Upper lobe of left lung (tissue), 6 donors: ENCODE data around the gene BRIP1. TPM values are rescaled to one million over a fixed set of nuclear protein-coding genes. Genes with fewer than 3 reads are reported as not detected.

Source experiments
- ATAC-seq, 2 donors: fragments of 200-7000 bp; cut with Tn5 transposase; one replicate each; pipeline ENCODE4 v1.9.1; 2022; ENCODE audit warnings: mild to moderate bottlenecking in 2 of 2, moderate library complexity in 2 of 2; ENCODE audit not compliant: low FRiP score in 2 of 2
- DNase-seq, 2 donors: peaks; one replicate each; pipeline ENCODE4 v3.0.0-alpha.2; 2019 to 2020
- H3K27ac ChIP-seq, 4 donors: fragments of 200-600 bp; sonication (generic); one replicate each; pipeline ENCODE4 v1.5.1; 2016 to 2019
- H3K27me3 ChIP-seq, 4 donors: fragments of 200-600 bp; sonication (generic); one replicate each; pipeline ENCODE4 v1.5.1; 2017 to 2019
- H3K36me3 ChIP-seq, 4 donors: fragments of 200-600 bp; sonication (generic); one replicate each; pipeline ENCODE4 v1.5.1; 2016 to 2019
- H3K4me1 ChIP-seq, 4 donors: fragments of 200-600 bp; sonication (generic); one replicate each; pipeline ENCODE4 v1.5.1; 2018 to 2019
- H3K4me3 ChIP-seq, 4 donors: fragments of 200-600 bp; sonication (generic); one replicate each; pipeline ENCODE4 v1.5.1; 2017 to 2019; ENCODE audit warnings: mild to moderate bottlenecking in 2 of 4, moderate library complexity in 1 of 4
- H3K9me3 ChIP-seq, 4 donors: fragments of 200-600 bp; sonication (generic); one replicate each; pipeline ENCODE4 v1.5.1; 2018 to 2019
- CTCF ChIP-seq, 6 experiments: fragments of 450-650 bp in 4 of 6; fragments of 200-600 bp in 2 of 6; sonication (generic) in 2 of 6; IDR thresholded peaks; one replicate each; pipeline ENCODE4 v1.5.1; 2016 to 2019; ENCODE audit warnings: antibody characterized with exemption in 6 of 6
- EP300 ChIP-seq, 4 donors: sonication (generic); formaldehyde crosslinking; IDR thresholded peaks; one replicate each; pipeline ENCODE4 v1.5.1; 2017; ENCODE audit warnings: antibody characterized with exemption in 4 of 4, control low read depth in 2 of 4
- POLR2A ChIP-seq, 4 donors: fragments of 450-650 bp; IDR thresholded peaks; one replicate each; pipeline ENCODE4 v1.5.1; 2016 to 2017; ENCODE audit warnings: antibody characterized with exemption in 4 of 4, mild to moderate bottlenecking in 2 of 4
- POLR2AphosphoS5 ChIP-seq, 2 donors: sonication (generic); formaldehyde crosslinking; IDR thresholded peaks; one replicate each; pipeline ENCODE4 v1.5.1; 2017; ENCODE audit warnings: antibody characterized with exemption in 2 of 2
- WGBS, 2 donors: methylation state at CpG; one replicate each; pipeline ENCODE4 v1.1.5; 2017 to 2018; 5-methylcytosine and 5-hydroxymethylcytosine counted together
- total RNA-seq, 6 donors: library from RNA; depleted of rRNA in 4 of 6; stranded (reverse); fragments of >200 nt in 4 of 6; gene quantifications; one replicate each; pipeline versions ENCODE4 v1.1.0 to v1.2.1, GENCODE V29; 2016 to 2021
- donor health status: DM: no; HTN: no; CAD: no; lungs with moderate emphysema.
- donor health status: DM: no; HTN: yes; CAD: no; lungs with severe emphysema.

BRIP1 gene
- total RNA-seq, 6 donors from 2014 or later = 0.55 to 2.5 (median 0.85) TPM

DNA sequence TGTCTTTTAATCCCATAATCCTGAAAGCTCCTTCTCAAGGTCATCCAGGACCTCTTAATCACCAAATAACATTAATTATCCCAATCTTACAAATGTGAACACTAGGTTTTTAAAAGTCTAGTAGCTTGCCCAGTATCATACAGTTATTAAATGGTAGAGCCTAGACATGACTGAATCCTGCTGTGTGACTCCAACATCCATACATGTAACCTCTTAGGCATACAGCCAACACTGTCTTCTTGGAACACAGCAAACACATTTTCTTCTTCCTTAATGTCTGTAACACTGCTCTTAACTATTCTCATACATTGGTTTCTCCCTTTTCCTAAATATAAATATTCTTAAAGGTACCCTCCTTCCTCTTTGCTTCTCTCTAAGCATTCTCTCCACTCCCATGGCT lies 13.7 kb downstream of the BRIP1 start:
- no peak for TF ChIP-seq EP300 (IDR thresholded peaks at IDR 0.05)
- no peak for TF ChIP-seq CTCF (IDR thresholded peaks at IDR 0.05)
- TF ChIP-seq POLR2AphosphoS5 (IDR thresholded peaks at IDR 0.05) = no peak
- TF ChIP-seq POLR2A (IDR thresholded peaks at IDR 0.05) = no peak
- Histone ChIP-seq H3K4me3 (no peak overlapping the region), H3K4me1 (no peaks in the 10 kb centered on the region), H3K27ac (no peak overlapping the region), H3K27me3 (no peaks in the 10 kb centered on the region), H3K9me3 (no peaks in the 10 kb centered on the region), H3K36me3 (no peaks in the 10 kb centered on the region)
- ATAC-seq = no peak
- no peak for DNase-seq

- no peaks in the 10 kb centered on the region for H3K9me3 ChIP-seq
- no peak overlapping the region for H3K27ac ChIP-seq
- no peak for ATAC-seq
- no peak overlapping the region for H3K4me3 ChIP-seq
- no peaks in the 10 kb centered on the region for H3K4me1 ChIP-seq
- WGBS, 2 donors = 81 to 85% methylated on average over 2 of the region's 2 CpGs
- DNase-seq = no peak
- H3K36me3 ChIP-seq = no peaks in the 10 kb centered on the region
- H3K27me3 ChIP-seq = no peaks in the 10 kb centered on the region
- TF ChIP-seq CTCF (IDR thresholded peaks at IDR 0.05) (no peak), EP300 (IDR thresholded peaks at IDR 0.05) (no peak), POLR2AphosphoS5 (IDR thresholded peaks at IDR 0.05) (no peak), POLR2A (IDR thresholded peaks at IDR 0.05) (no peak)
Measured at GRCh38 chr17:61848896-61849295, 14.4 kb downstream of the BRIP1 start.

DNA sequence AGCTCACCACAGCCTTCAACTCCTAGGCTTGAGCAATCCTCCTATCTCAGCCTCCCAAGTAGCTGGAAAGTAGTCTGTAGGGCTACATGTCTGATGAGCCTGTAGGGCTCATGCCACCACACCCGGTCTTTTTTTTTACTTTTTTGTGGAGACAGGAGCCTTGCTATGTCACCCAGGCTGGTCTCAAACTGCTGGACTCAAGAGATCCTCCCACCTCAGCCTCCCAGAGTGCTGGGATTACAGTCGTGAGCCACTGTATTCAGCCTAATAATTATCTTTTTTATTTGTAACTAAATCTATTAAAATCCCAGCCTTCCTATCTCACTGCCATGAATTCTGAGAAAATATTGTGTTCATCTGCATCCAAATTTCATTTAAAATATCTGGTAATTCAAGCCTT lies 15.1 kb downstream of the BRIP1 start:
- ATAC-seq (no peak), DNase-seq (no peak)
- 94 to 100% methylated on average over 2 of the region's 2 CpGs for WGBS, 2 donors
- Histone ChIP-seq H3K9me3 (no peaks in the 10 kb centered on the region), H3K27me3 (no peaks in the 10 kb centered on the region), H3K4me1 (no peaks in the 10 kb centered on the region), H3K27ac (no peak overlapping the region), H3K36me3 (no peaks in the 10 kb centered on the region), H3K4me3 (no peak overlapping the region)
- TF ChIP-seq POLR2A (IDR thresholded peaks at IDR 0.05) (no peak), CTCF (IDR thresholded peaks at IDR 0.05) (no peak), POLR2AphosphoS5 (IDR thresholded peaks at IDR 0.05) (no peak), EP300 (IDR thresholded peaks at IDR 0.05) (no peak)

DNA sequence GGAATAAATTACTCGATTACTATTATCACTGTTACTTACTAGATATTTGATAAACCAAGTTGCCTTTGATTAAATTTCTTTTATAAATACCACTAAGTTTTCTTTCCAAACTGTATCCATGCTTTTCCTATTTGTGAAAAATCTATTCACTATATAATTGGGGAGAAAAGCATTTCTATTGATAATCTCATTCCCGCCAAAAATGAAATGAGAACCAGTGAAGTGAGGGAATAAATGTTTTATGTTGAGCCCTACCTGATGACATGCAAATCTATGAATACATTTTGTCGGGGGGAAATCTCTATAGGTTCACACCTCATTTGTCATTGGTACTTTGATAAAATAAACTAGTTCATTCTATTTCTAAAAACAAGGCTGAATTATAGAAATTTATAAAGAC lies 15.7 kb downstream of the BRIP1 start:
- no peak for TF ChIP-seq POLR2AphosphoS5 (IDR thresholded peaks at IDR 0.05)
- TF ChIP-seq CTCF (IDR thresholded peaks at IDR 0.05) = no peak
- TF ChIP-seq EP300 (IDR thresholded peaks at IDR 0.05) = no peak
- no peak for TF ChIP-seq POLR2A (IDR thresholded peaks at IDR 0.05)
- no peaks in the 10 kb centered on the region for H3K27me3 ChIP-seq
- DNase-seq = no peak
- no peaks in the 10 kb centered on the region for H3K4me1 ChIP-seq
- no peaks in the 10 kb centered on the region for H3K9me3 ChIP-seq
- no peaks in the 10 kb centered on the region for H3K36me3 ChIP-seq
- H3K4me3 ChIP-seq = no peak overlapping the region
- ATAC-seq = no peak
- 96 to 97% methylated on average over 3 of the region's 3 CpGs for WGBS, 2 donors
- no peak overlapping the region for H3K27ac ChIP-seq

GRCh38 chr17:61846761-61847375 lies 16.5 kb downstream of the BRIP1 start:
- TF ChIP-seq POLR2A (IDR thresholded peaks at IDR 0.05) (no peak), EP300 (IDR thresholded peaks at IDR 0.05) (no peak), CTCF (IDR thresholded peaks at IDR 0.05) (no peak), POLR2AphosphoS5 (IDR thresholded peaks at IDR 0.05) (no peak)
- H3K4me1 ChIP-seq = no peaks in the 10 kb centered on the region
- DNase-seq (no peak), ATAC-seq (no peak)
- WGBS, 2 donors = 86 to 93% methylated on average over 3 of the region's 3 CpGs
- no peak overlapping the region for H3K4me3 ChIP-seq
- H3K27ac ChIP-seq = no peak overlapping the region
- H3K27me3 ChIP-seq = no peaks in the 10 kb centered on the region
- no peaks in the 10 kb centered on the region for H3K9me3 ChIP-seq
- no peaks in the 10 kb centered on the region for H3K36me3 ChIP-seq
